Activated CD4-positive, alpha-beta T cell treated with anti-CD3 and anti-CD28 coated beads for 36 hours (primary cell): ENCODE results near the gene CAPG. TPM values are rescaled to one million over a fixed set of nuclear protein-coding genes. Genes with fewer than 3 reads are reported as not detected.
A peak's percentile ranks its signal among the peaks of the same experiment; 100 is the strongest.
"Not testable (repeated sequence)": the region's sequence is repeated elsewhere in the genome, so short reads cannot be mapped to it uniquely, and the experiment has no call there.

ENCODE experiments used
- ATAC-seq: fragments of 200-7000 bp; cut with Tn5 transposase; one replicate; pipeline ENCODE4 v1.10.0; 2021; ENCODE audit warnings: mild to moderate bottlenecking, moderate library complexity
- CTCF ChIA-PET: fragments of 350-600 bp; sonication (Branson Sonifier 250); formaldehyde crosslinking; loops from one replicate; lab custom pipeline; 2021; ENCODE audit warnings: antibody characterized with exemption; lab: Charles Lee
- POLR2A ChIA-PET: fragments of 350-600 bp; sonication (Branson Sonifier 250); formaldehyde crosslinking; loops from one replicate; lab custom pipeline; 2021; ENCODE audit warnings: antibody characterized with exemption, inconsistent platforms; lab: Charles Lee
- DNase-seq: peaks from one replicate; pipeline ENCODE4 v3.0.0-alpha.2; 2020
- H3K27ac Mint-ChIP-seq: one replicate; pipeline ENCODE4 v1.8.0; 2021; ENCODE audit warnings: mixed read lengths
- H3K27me3 Mint-ChIP-seq: one replicate; pipeline ENCODE4 v1.8.0; 2021; ENCODE audit warnings: mixed read lengths
- H3K36me3 Mint-ChIP-seq: one replicate; pipeline ENCODE4 v1.8.0; 2021; ENCODE audit warnings: low read depth, mixed read lengths
- H3K4me1 Mint-ChIP-seq: one replicate; pipeline ENCODE4 v1.8.0; 2021; ENCODE audit warnings: mixed read lengths
- H3K4me3 Mint-ChIP-seq: one replicate; pipeline ENCODE4 v1.8.0; 2021; ENCODE audit warnings: mild to moderate bottlenecking, moderate library complexity, mixed read lengths
- H3K9me3 Mint-ChIP-seq: one replicate; pipeline ENCODE4 v1.8.0; 2021; ENCODE audit warnings: low read depth, mixed read lengths
- intact Hi-C, 2 experiments: fragments of 100-400 bp; cut with DNase I in 1 of 2; cut with micrococcal nuclease in 1 of 2; formaldehyde crosslinking; loops; one replicate each; pipeline versions ENCODE4 v1.14.2 to v1.15.1; 2022 to 2024; cut with DNase I, micrococcal nuclease
- total RNA-seq, 2 experiments: library from RNA; stranded (reverse); gene quantifications; one replicate each; pipeline ENCODE4 v1.2.3, GENCODE V29; 2021

CAPG gene
- total RNA-seq, 2 experiments from 2014 or later: 28.3 to 45.6 TPM

GRCh38 chr2:85420536-85421259 is 10.5 kb upstream of the CAPG start:
- H3K36me3 Mint-ChIP-seq: no peaks in the 10 kb centered on the region
- H3K9me3 Mint-ChIP-seq: no peaks in the 10 kb centered on the region
- ATAC-seq (peak; percentile 76), DNase-seq (peak; percentile 95)
- peak overlapping the region; percentile 38 for H3K4me3 Mint-ChIP-seq
- intact Hi-C loops: loop anchor here (1.0 to 2.0 kb wide), 8 partner anchors 17 to 287 kb away; partner anchors contain the start of genes MAT2A (in 1 of the 2), RNF181 (in 1 of the 2) and USP39 (in 1 of the 2)
- peaks cover 21% of the 10 kb centered on the region for H3K4me1 Mint-ChIP-seq
- ChIA-PET POLR2A (interaction anchor here (1.9 to 2.7 kb wide), 5 partner anchors 17 to 175 kb away, joined by 5 to 26 read pairs (median 10); partner anchors contain the start of genes MAT2A and RNF181), CTCF (interaction anchor here (0.6 to 12.3 kb wide), 24 partner anchors 8 to 217 kb away, joined by 3 to 205 read pairs (median 4); partner anchors contain the start of genes ELMOD3, GGCX, MAT2A and RETSAT)
- peak overlapping the region; percentile 84 for H3K27ac Mint-ChIP-seq
- H3K27me3 Mint-ChIP-seq: no peaks in the 10 kb centered on the region

- H3K36me3 Mint-ChIP-seq: no peaks in the 10 kb centered on the region
- no peaks in the 10 kb centered on the region for H3K27me3 Mint-ChIP-seq
- H3K4me3 Mint-ChIP-seq: peak overlapping the region; percentile 85
- H3K4me1 Mint-ChIP-seq: peaks cover 27% of the 10 kb centered on the region
- peak overlapping the region; percentile 95 for H3K27ac Mint-ChIP-seq
- ChIA-PET POLR2A (interaction anchor here (1.9 to 2.7 kb wide), 6 partner anchors 19 to 177 kb away, joined by 5 to 26 read pairs (median 10); partner anchors contain the start of genes MAT2A and RNF181), CTCF (interaction anchor here (0.7 to 12.3 kb wide), 19 partner anchors 9 to 218 kb away, joined by 3 to 205 read pairs (median 5); partner anchors contain the start of genes GGCX and MAT2A)
- no peak for ATAC-seq
- intact Hi-C loops: loop anchor here in 1 of 2 experiments (5.0 to 10.0 kb wide), 2 partner anchors 776 to 962 kb away; partner anchors contain the start of genes IMMT, MRPL35 and SUCLG1
- DNase-seq: no peak
- no peaks in the 10 kb centered on the region for H3K9me3 Mint-ChIP-seq
Observed at GRCh38 chr2:85419009-85419675, 9.0 kb upstream of the CAPG start.

GRCh38 chr2:85418132-85419008 is 8.2 kb upstream of the CAPG start, which contains the start of gene SH2D6:
Gene SH2D6 (plus strand): TSS chr2:85418714. CDS start chr2:85429466, 10,752 bp downstream.
- H3K36me3 Mint-ChIP-seq: no peaks in the 10 kb centered on the region

GRCh38 chr2:85415980-85416650 is 5.9 kb upstream of the CAPG start:
- Mint-ChIP-seq H3K4me1 (peaks cover 31% of the 10 kb centered on the region), H3K27me3 (no peaks in the 10 kb centered on the region), H3K36me3 (no peaks in the 10 kb centered on the region), H3K9me3 (no peaks in the 10 kb centered on the region), H3K27ac (no peak overlapping the region), H3K4me3 (no peak overlapping the region)
- DNase-seq (no peak), ATAC-seq (no peak)
- intact Hi-C loops: loop anchor here in 1 of 2 experiments (5.0 to 10.0 kb wide), 2 partner anchors 779 to 959 kb away; partner anchors contain the start of genes IMMT, MRPL35 and SUCLG1
- POLR2A ChIA-PET: no interaction called here
- CTCF ChIA-PET: interaction anchor here (12.3 kb wide), 1 partner anchor 136 kb away, joined by 205 read pairs; no protein-coding TSS in a partner anchor

More at GRCh38 chr2:85418132-85419008, 8.2 kb upstream of the CAPG start, which contains the start of gene SH2D6:
- POLR2A ChIA-PET: interaction anchor here (0.6 to 2.7 kb wide), 7 partner anchors 20 to 177 kb away, joined by 3 to 26 read pairs (median 8); partner anchors contain the start of genes MAT2A and RNF181
- DNase-seq (peak; percentile 91), ATAC-seq (peak; percentile 82)
- Mint-ChIP-seq H3K27ac (peak within 1 kb of the TSS; percentile 95), H3K27me3 (no peaks in the 10 kb centered on the region), H3K4me3 (peak within 1 kb of the TSS; percentile 85), H3K4me1 (peaks cover 30% of the 10 kb centered on the region), H3K9me3 (no peaks in the 10 kb centered on the region)
- intact Hi-C loops: loop anchor here (1.0 to 10.0 kb wide), 8 partner anchors 19 to 961 kb away; partner anchors contain the start of genes ELMOD3 (in 2 of the 2), RETSAT (in 2 of the 2), GGCX (in 1 of the 2) and IMMT (in 1 of the 2)
- CTCF ChIA-PET: interaction anchor here (0.6 to 12.3 kb wide), 9 partner anchors 10 to 134 kb away, joined by 3 to 205 read pairs (median 5); partner anchors contain the start of gene MAT2A

GRCh38 chr2:85414761-85415553 is 4.8 kb upstream of the CAPG start:
- Mint-ChIP-seq H3K27ac (no peak overlapping the region), H3K27me3 (no peaks in the 10 kb centered on the region), H3K4me1 (peaks cover 34% of the 10 kb centered on the region), H3K9me3 (no peaks in the 10 kb centered on the region), H3K4me3 (no peak overlapping the region), H3K36me3 (no peaks in the 10 kb centered on the region)
- intact Hi-C loops: loop anchor here in 1 of 2 experiments (5.0 to 10.0 kb wide), 2 partner anchors 780 to 958 kb away; partner anchors contain the start of genes IMMT, MRPL35 and SUCLG1
- no peak for ATAC-seq
- no peak for DNase-seq
- ChIA-PET POLR2A (interaction anchor here (0.9 kb wide), 1 partner anchor 60 kb away, joined by 4 read pairs; the partner anchor contains the start of genes ELMOD3 and RETSAT), CTCF (interaction anchor here (12.3 kb wide), 1 partner anchor 137 kb away, joined by 205 read pairs; no protein-coding TSS in a partner anchor)

GRCh38 chr2:85414421-85414759 is 4.2 kb upstream of the CAPG start:
- H3K27me3 Mint-ChIP-seq, H3K27ac Mint-ChIP-seq, ATAC-seq, H3K9me3 Mint-ChIP-seq, DNase-seq, H3K36me3 Mint-ChIP-seq: not testable (repeated sequence)
- intact Hi-C loops: loop anchor here in 1 of 2 experiments (10.0 kb wide), 1 partner anchor 780 kb away; the partner anchor contains the start of genes IMMT and MRPL35
- CTCF ChIA-PET: interaction anchor here (0.8 to 1.6 kb wide), 4 partner anchors 20 to 664 kb away, joined by 3 to 4 read pairs (median 3); no protein-coding TSS in a partner anchor
- Mint-ChIP-seq H3K4me3 (peak overlapping the region; percentile 69), H3K4me1 (peaks cover 34% of the 10 kb centered on the region)
- POLR2A ChIA-PET: interaction anchor here (0.7 to 0.9 kb wide), 2 partner anchors 60 to 181 kb away, joined by 4 read pairs; partner anchors contain the start of genes ELMOD3, RETSAT and RNF181

- POLR2A ChIA-PET: interaction anchor here (0.7 to 0.9 kb wide), 2 partner anchors 59 to 182 kb away, joined by 4 read pairs; partner anchors contain the start of genes ELMOD3, RETSAT and RNF181
- CTCF ChIA-PET: interaction anchor here (0.8 to 1.6 kb wide), 4 partner anchors 19 to 665 kb away, joined by 3 to 4 read pairs (median 3); no protein-coding TSS in a partner anchor
- Mint-ChIP-seq H3K36me3 (no peaks in the 10 kb centered on the region), H3K4me3 (peak overlapping the region; percentile 69), H3K4me1 (peaks cover 37% of the 10 kb centered on the region), H3K27me3 (no peaks in the 10 kb centered on the region), H3K27ac (no peak overlapping the region), H3K9me3 (no peaks in the 10 kb centered on the region)
- peak; percentile 78 for DNase-seq
- intact Hi-C loops: loop anchor here in 1 of 2 experiments (10.0 kb wide), 1 partner anchor 781 kb away; the partner anchor contains the start of genes IMMT and MRPL35
- peak; percentile 54 for ATAC-seq
Observed at GRCh38 chr2:85413592-85414420, 3.6 kb upstream of the CAPG start.

GRCh38 chr2:85411405-85411748 is 1.2 kb upstream of the CAPG start:
- Mint-ChIP-seq H3K4me1 (peaks cover 47% of the 10 kb centered on the region), H3K27me3 (no peaks in the 10 kb centered on the region), H3K4me3 (no peak overlapping the region), H3K36me3 (no peaks in the 10 kb centered on the region), H3K9me3 (no peaks in the 10 kb centered on the region), H3K27ac (no peak overlapping the region)
- ATAC-seq (no peak), DNase-seq (no peak)
- ChIA-PET CTCF (no interaction called here), POLR2A (interaction anchor here (0.6 kb wide), 1 partner anchor 141 kb away, joined by 3 read pairs; no protein-coding TSS in a partner anchor)
- intact Hi-C loops: loop anchor here in 1 of 2 experiments (10.0 kb wide), 1 partner anchor 783 kb away; the partner anchor contains the start of genes IMMT and MRPL35
